ENCODE results near the gene RGS6.

Gene RGS6

DNA sequence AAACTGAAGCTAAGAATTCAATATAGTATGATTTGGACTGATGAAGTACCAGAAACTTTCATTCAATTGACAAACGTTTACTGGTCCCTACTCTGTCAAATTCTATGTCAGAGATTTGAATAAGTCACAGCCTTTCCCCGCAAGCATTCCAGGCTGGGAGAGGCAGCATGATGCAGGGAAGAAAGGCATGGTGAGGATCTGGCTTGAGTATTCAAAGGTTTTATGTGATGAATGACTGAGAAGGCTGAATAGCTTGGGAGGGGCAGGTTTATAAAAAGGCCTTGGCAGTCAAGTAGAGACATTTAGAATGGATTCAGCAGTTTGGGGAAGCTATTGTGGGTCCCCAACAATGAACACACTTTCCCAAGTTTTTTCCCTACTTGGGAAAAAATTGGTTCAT lies 529.8 kb downstream of the RGS6 start:
- H3K9me2 ChIP-seq (replicated peaks; ENCODE audit: control insufficient read depth, low read length), result no peaks in the 10 kb centered on the region
- no peaks in the 10 kb centered on the region for H4K20me1 ChIP-seq (ENCODE audit: control insufficient read depth, insufficient read depth, low read depth, low read length)
- H3K79me2 ChIP-seq (ENCODE audit: control insufficient read depth, low read length), result no peaks in the 10 kb centered on the region
- H3K9me3 ChIP-seq (ENCODE audit: control insufficient read depth, insufficient read depth, low read length), result 0 out of 2 replicates have a peak, but pooled peaks cover 6% of the 10 kb centered on the region
- 0 out of 2 replicates have a peak, but pooled peaks cover 3% of the 10 kb centered on the region for H3K27me3 ChIP-seq (ENCODE audit: control insufficient read depth, low read length)
- H3K4me3 ChIP-seq (ENCODE audit: low read length), result no peak overlapping the region
- no peak for TF ChIP-seq EZH2phosphoT487 (IDR thresholded peaks at IDR 0.05; ENCODE audit: borderline replicate concordance, low read length)
- TF ChIP-seq, protein P1, sequence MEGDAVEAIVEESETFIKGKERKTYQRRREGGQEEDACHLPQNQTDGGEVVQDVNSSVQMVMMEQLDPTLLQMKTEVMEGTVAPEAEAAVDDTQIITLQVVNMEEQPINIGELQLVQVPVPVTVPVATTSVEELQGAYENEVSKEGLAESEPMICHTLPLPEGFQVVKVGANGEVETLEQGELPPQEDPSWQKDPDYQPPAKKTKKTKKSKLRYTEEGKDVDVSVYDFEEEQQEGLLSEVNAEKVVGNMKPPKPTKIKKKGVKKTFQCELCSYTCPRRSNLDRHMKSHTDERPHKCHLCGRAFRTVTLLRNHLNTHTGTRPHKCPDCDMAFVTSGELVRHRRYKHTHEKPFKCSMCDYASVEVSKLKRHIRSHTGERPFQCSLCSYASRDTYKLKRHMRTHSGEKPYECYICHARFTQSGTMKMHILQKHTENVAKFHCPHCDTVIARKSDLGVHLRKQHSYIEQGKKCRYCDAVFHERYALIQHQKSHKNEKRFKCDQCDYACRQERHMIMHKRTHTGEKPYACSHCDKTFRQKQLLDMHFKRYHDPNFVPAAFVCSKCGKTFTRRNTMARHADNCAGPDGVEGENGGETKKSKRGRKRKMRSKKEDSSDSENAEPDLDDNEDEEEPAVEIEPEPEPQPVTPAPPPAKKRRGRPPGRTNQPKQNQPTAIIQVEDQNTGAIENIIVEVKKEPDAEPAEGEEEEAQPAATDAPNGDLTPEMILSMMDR (IDR thresholded peaks at IDR 0.05; ENCODE audit: low read depth, low read length, poor library complexity, severe bottlenecking), result no peak
- no peak overlapping the region for H3K4me2 ChIP-seq (ENCODE audit: low read length)
- no peaks in the 10 kb centered on the region for H3K4me1 ChIP-seq (ENCODE audit: control insufficient read depth, low read length)
- no peaks in the 10 kb centered on the region for H3F3A ChIP-seq (ENCODE audit: control insufficient read depth, insufficient read depth)
- no peak overlapping the region for H3K27ac ChIP-seq (ENCODE audit: low read depth, low read length)
- no peaks in the 10 kb centered on the region for H3K36me3 ChIP-seq (ENCODE audit: control insufficient read depth, low read length)

DNA sequence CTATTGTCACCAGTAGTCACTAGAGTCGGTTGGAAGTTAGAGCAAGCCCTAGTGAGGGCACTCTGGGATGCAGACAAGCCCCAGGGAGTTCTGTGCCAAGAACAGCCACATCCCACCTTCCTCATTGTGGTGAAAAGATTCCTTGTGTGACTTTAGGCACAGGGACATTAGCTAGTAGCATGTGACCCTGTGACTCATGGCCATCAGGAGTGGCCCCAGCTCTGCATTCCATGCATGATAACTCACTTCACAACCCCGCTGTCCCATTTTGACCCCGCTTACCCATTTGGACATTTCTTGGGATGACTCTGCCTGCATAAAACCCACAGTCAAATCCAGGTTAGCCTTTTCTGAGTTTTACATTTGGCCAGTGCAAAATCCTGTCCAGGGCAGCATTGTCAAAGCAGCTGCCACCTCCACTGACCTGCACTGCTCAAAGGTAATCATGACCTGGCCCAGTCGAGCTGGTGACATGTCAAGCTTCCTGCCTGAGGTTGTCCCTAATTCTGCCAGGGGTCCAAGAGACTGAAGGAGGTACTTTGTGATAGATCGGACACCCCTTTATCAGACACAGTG lies 531.1 kb downstream of the RGS6 start:
- Histone ChIP-seq H3K9me3 (ENCODE audit: control insufficient read depth, insufficient read depth, low read length) (0 out of 2 replicates have a peak, but pooled peaks cover 6% of the 10 kb centered on the region), H3K4me2 (ENCODE audit: low read length) (no peak overlapping the region), H3K36me3 (ENCODE audit: control insufficient read depth, low read length) (no peaks in the 10 kb centered on the region), H3K27me3 (ENCODE audit: control insufficient read depth, low read length) (0 out of 2 replicates have a peak, but pooled peaks cover 3% of the 10 kb centered on the region), H3K4me1 (ENCODE audit: control insufficient read depth, low read length) (no peaks in the 10 kb centered on the region), H3K4me3 (ENCODE audit: low read length) (no peak overlapping the region), H3K27ac (ENCODE audit: low read depth, low read length) (no peak overlapping the region), H4K20me1 (ENCODE audit: control insufficient read depth, insufficient read depth, low read depth, low read length) (no peaks in the 10 kb centered on the region), H3F3A (ENCODE audit: control insufficient read depth, insufficient read depth) (no peaks in the 10 kb centered on the region), H3K79me2 (ENCODE audit: control insufficient read depth, low read length) (no peaks in the 10 kb centered on the region), H3K9me2 (replicated peaks; ENCODE audit: control insufficient read depth, low read length) (no peaks in the 10 kb centered on the region)
- no peak for TF ChIP-seq EZH2phosphoT487 (IDR thresholded peaks at IDR 0.05; ENCODE audit: borderline replicate concordance, low read length)
- TF ChIP-seq, protein P1 (IDR thresholded peaks at IDR 0.05; ENCODE audit: low read depth, low read length, poor library complexity, severe bottlenecking), result no peak

DNA sequence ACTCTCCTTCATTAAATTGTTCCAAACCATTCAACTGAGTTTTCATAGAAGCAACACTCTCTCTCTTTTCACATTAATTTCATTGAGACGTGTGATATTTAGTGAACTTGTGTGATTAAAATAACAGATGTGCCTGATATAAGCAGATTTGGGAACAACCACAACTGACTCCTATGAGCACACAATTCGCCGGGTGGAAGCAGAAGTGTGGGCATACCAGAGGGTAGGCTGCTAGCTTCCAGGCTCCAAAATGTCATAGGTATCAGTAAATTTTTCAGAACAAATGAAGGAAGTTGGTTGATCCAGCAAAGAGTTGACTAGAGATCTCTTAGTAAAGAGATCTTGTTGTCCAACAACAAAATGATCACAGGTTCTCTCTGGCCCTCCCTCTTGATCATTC lies 532.0 kb downstream of the RGS6 start:
- no peak overlapping the region for H3K4me2 ChIP-seq (ENCODE audit: low read length)
- no peaks in the 10 kb centered on the region for H3K4me1 ChIP-seq (ENCODE audit: control insufficient read depth, low read length)
- H3K9me3 ChIP-seq (ENCODE audit: control insufficient read depth, insufficient read depth, low read length), result 0 out of 2 replicates have a peak, but pooled peaks cover 6% of the 10 kb centered on the region
- H3K27ac ChIP-seq (ENCODE audit: low read depth, low read length), result no peak overlapping the region
- H3K4me3 ChIP-seq (ENCODE audit: low read length), result no peak overlapping the region
- H3K79me2 ChIP-seq (ENCODE audit: control insufficient read depth, low read length), result no peaks in the 10 kb centered on the region
- no peaks in the 10 kb centered on the region for H3K9me2 ChIP-seq (replicated peaks; ENCODE audit: control insufficient read depth, low read length)
- H3K36me3 ChIP-seq (ENCODE audit: control insufficient read depth, low read length), result no peaks in the 10 kb centered on the region
- H3F3A ChIP-seq (ENCODE audit: control insufficient read depth, insufficient read depth), result no peaks in the 10 kb centered on the region
- no peaks in the 10 kb centered on the region for H4K20me1 ChIP-seq (ENCODE audit: control insufficient read depth, insufficient read depth, low read depth, low read length)
- H3K27me3 ChIP-seq (ENCODE audit: control insufficient read depth, low read length), result 0 out of 2 replicates have a peak, but pooled peaks cover 3% of the 10 kb centered on the region
- TF ChIP-seq, protein P1 (IDR thresholded peaks at IDR 0.05; ENCODE audit: low read depth, low read length, poor library complexity, severe bottlenecking), result no peak
- no peak for TF ChIP-seq EZH2phosphoT487 (IDR thresholded peaks at IDR 0.05; ENCODE audit: borderline replicate concordance, low read length)

Measured in DOHH2 (cell line).